DMS 273 treated with DMSO at 0.1 percent for 48 hours (cell line): ENCODE results near the gene TNNC1.

Experiments
- DNase-seq: peaks from one replicate; lab custom pipeline; 2025; lab: John Stamatoyannopoulos, UW

TNNC1 gene

DNA sequence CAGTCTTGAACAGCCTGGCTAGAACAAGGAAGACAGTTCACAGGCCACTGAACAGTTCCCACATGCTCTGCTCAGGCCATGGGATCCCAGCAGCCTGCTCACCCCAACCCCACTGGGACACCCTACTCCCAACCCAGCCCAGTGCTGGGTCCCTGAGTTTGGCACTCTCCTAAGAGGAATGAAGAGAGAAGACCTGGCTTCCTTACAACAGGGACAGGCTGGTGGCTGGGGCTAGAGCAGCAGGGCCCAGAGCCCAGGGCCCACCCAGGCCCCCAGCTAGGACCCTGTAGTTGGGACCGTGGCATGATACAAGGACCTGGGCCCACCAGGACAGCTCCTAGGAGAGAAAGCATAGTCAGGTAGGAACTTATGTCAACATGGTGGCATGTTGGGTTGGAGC lies 52.3 kb downstream of the TNNC1 start:
- DNase-seq, result no peak
